C4-2B (cell line): ENCODE measurements around the gene ISM2.

Experiments
- CTCF ChIP-seq: fragments of 450-650 bp; conservative IDR thresholded peaks from 2 replicates; pipeline ENCODE4 v1.5.1; 2017; ENCODE audit warnings: mild to moderate bottlenecking
- ZFX ChIP-seq: fragments of 450-650 bp; IDR thresholded peaks from 2 replicates; pipeline ENCODE4 v1.6.1; 2017

- no peak for TF ChIP-seq CTCF
- TF ChIP-seq ZFX, result no peak
These were observed 58.8 kb downstream of the ISM2 start for GRCh38 chr14:77439861-77440260.
